IMR-90 (cell line): ENCODE data around the gene NME7. TPM values are rescaled to one million over a fixed set of nuclear protein-coding genes. Genes with fewer than 3 reads are reported as not detected.

ENCODE experiments used
- ATAC-seq: fragments of 200-7000 bp; cut with Tn5 transposase; 2 replicates; pipeline ENCODE4 v1.9.1; 2020; ENCODE audit warnings: low read depth, mild to moderate bottlenecking, moderate library complexity
- BruUV-seq: library from RNA; stranded (reverse); fragments of 400-500 nt; replicated peaks from 2 replicates; lab custom pipeline; 2021; lab: Mats Ljungman, UMichigan
- CTCF ChIA-PET: fragments of 300-600 bp; formaldehyde crosslinking; extraction: SDS; loops from one replicate; lab custom pipeline; 2021; ENCODE audit warnings: antibody characterized with exemption; lab: Yijun Ruan, JAX
- POLR2A ChIA-PET: fragments of 300-600 bp; sonication (Branson Sonifier 250); formaldehyde crosslinking; loops from one replicate; lab custom pipeline; 2022; ENCODE audit warnings: antibody characterized with exemption; ENCODE audit not compliant: unreplicated experiment; lab: Charles Lee
- DNase-seq: peaks from one replicate; pipeline ENCODE4 v3.0.0; 2013
- H2AFZ ChIP-seq: replicated peaks from 2 replicates; pipeline ENCODE3; 2013; ENCODE audit warnings: low read length, mild to moderate bottlenecking; ENCODE audit not compliant: poor library complexity
- H2AK5ac ChIP-seq: 2 replicates; pipeline ENCODE4 v1.6.1; 2013; ENCODE audit warnings: low read depth, low read length, inconsistent platforms
- H2AK9ac ChIP-seq: replicated peaks from 2 replicates; pipeline ENCODE3; 2013; ENCODE audit warnings: mild to moderate bottlenecking, low read depth, low read length, moderate library complexity; ENCODE audit not compliant: poor library complexity
- H2BK120ac ChIP-seq: 2 replicates; pipeline ENCODE4 v1.6.1; 2013; ENCODE audit warnings: low read depth, low read length, inconsistent platforms
- H2BK15ac ChIP-seq: 3 replicates; pipeline ENCODE4 v1.6.1; 2013; ENCODE audit warnings: low read depth, low read length, inconsistent platforms
- H2BK20ac ChIP-seq: 2 replicates; pipeline ENCODE4 v1.6.1; 2013; ENCODE audit warnings: low read depth, mild to moderate bottlenecking, inconsistent platforms, low read length, moderate library complexity
- H2BK5ac ChIP-seq: 2 replicates; pipeline ENCODE4 v1.6.1; 2013; ENCODE audit warnings: mild to moderate bottlenecking, low read depth, low read length, inconsistent platforms; ENCODE audit not compliant: poor library complexity, severe bottlenecking
- H3K14ac ChIP-seq: replicated peaks from 2 replicates; pipeline ENCODE4 v1.6.1; 2013; ENCODE audit warnings: low read depth, low read length, inconsistent platforms
- H3K18ac ChIP-seq: 2 replicates; pipeline ENCODE4 v1.6.1; 2013; ENCODE audit warnings: low read depth, low read length, control low read depth
- H3K23ac ChIP-seq: 2 replicates; pipeline ENCODE4 v1.6.1; 2013; ENCODE audit warnings: low read depth, low read length, inconsistent platforms
- H3K27ac ChIP-seq: 2 replicates; pipeline ENCODE4 v1.5.1; 2013; ENCODE audit warnings: mild to moderate bottlenecking, control low read depth, low read length; ENCODE audit not compliant: insufficient read depth
- H3K27me3 ChIP-seq: 2 replicates; pipeline ENCODE4 v1.6.1; 2013; ENCODE audit warnings: low read length; ENCODE audit not compliant: control insufficient read depth, insufficient read depth
- H3K36me3 ChIP-seq: 2 replicates; pipeline ENCODE4 v1.6.1; 2013; ENCODE audit warnings: low read length, mixed read lengths; ENCODE audit not compliant: control insufficient read depth, insufficient read depth
- H3K4ac ChIP-seq: 2 replicates; pipeline ENCODE4 v1.6.1; 2013; ENCODE audit warnings: low read depth, low read length, inconsistent platforms
- H3K4me1 ChIP-seq: 2 replicates; pipeline ENCODE4 v1.6.1; 2013; ENCODE audit warnings: low read length, mixed read lengths; ENCODE audit not compliant: control insufficient read depth, insufficient read depth
- H3K4me2 ChIP-seq: 2 replicates; pipeline ENCODE4 v1.6.1; 2013; ENCODE audit warnings: low read depth, mild to moderate bottlenecking, control low read depth, low read length, moderate library complexity
- H3K4me3 ChIP-seq: 2 replicates; pipeline ENCODE4 v1.5.1; 2013; ENCODE audit warnings: low read depth, mild to moderate bottlenecking, control low read depth, low read length, moderate library complexity; ENCODE audit not compliant: insufficient read depth
- H3K56ac ChIP-seq: 2 replicates; pipeline ENCODE4 v1.6.1; 2013; ENCODE audit warnings: low read length, inconsistent platforms; ENCODE audit not compliant: insufficient read depth; ENCODE audit errors: extremely low read depth
- H3K79me1 ChIP-seq, 2 experiments: 2 replicates each; pipeline ENCODE4 v1.6.1; 2013; ENCODE audit warnings: low read length in 2 of 2, inconsistent platforms in 1 of 2, low read depth in 1 of 2
- H3K9ac ChIP-seq: 2 replicates; pipeline ENCODE4 v1.6.1; 2013; ENCODE audit warnings: low read depth, low read length, control low read depth
- H3K9me1 ChIP-seq: 2 replicates; pipeline ENCODE4 v1.6.1; 2013; ENCODE audit warnings: low read length, inconsistent platforms; ENCODE audit not compliant: insufficient read depth
- H3K9me3 ChIP-seq: 2 replicates; pipeline ENCODE4 v1.6.1; 2013; ENCODE audit warnings: low read length; ENCODE audit not compliant: control insufficient read depth, insufficient read depth
- H4K20me1 ChIP-seq: 2 replicates; pipeline ENCODE4 v1.6.1; 2013; ENCODE audit warnings: low read length, inconsistent platforms; ENCODE audit not compliant: insufficient read depth
- H4K5ac ChIP-seq: 2 replicates; pipeline ENCODE4 v1.6.1; 2013; ENCODE audit warnings: mild to moderate bottlenecking, low read depth, low read length, control low read depth
- H4K8ac ChIP-seq, 2 experiments: 2 replicates each; pipeline ENCODE4 v1.6.1; 2013; ENCODE audit warnings: low read depth in 2 of 2, low read length in 2 of 2, control low read depth in 1 of 2, inconsistent platforms in 1 of 2
- H4K91ac ChIP-seq: 2 replicates; pipeline ENCODE4 v1.6.1; 2013; ENCODE audit warnings: low read depth, low read length, inconsistent platforms; ENCODE audit not compliant: insufficient read depth
- BHLHE40 ChIP-seq: fragments of 150-350 bp; IDR thresholded peaks from 2 replicates; pipeline ENCODE4 v1.6.1; 2016; ENCODE audit warnings: mild to moderate bottlenecking, low read depth, low read length
- CTCF ChIP-seq: conservative IDR thresholded peaks from 2 replicates; pipeline ENCODE4 v1.5.1; 2012; ENCODE audit warnings: mild to moderate bottlenecking, low read depth, low read length, improper control_type of control experiment
- FOS ChIP-seq: fragments of 150-350 bp; IDR thresholded peaks from 2 replicates; pipeline ENCODE4 v1.6.1; 2016; ENCODE audit warnings: low read depth, low read length
- MAZ ChIP-seq: IDR thresholded peaks from 2 replicates; pipeline ENCODE4 v1.6.1; 2012; ENCODE audit warnings: low read depth, mild to moderate bottlenecking, low read length, improper control_type of control experiment, moderate library complexity, borderline replicate concordance
- MXI1 ChIP-seq: IDR thresholded peaks from 2 replicates; pipeline ENCODE4 v1.6.1; 2012; ENCODE audit warnings: low read depth, mild to moderate bottlenecking, low read length, moderate library complexity, borderline replicate concordance
- NFE2L2 ChIP-seq: fragments of 150-350 bp; IDR thresholded peaks from 2 replicates; pipeline ENCODE4 v1.6.1; 2016; ENCODE audit warnings: low read depth, mild to moderate bottlenecking, low read length
- POLR2A ChIP-seq: IDR thresholded peaks from 2 replicates; pipeline ENCODE4 v1.6.1; 2012; ENCODE audit warnings: mild to moderate bottlenecking, low read depth, low read length
- RCOR1 ChIP-seq: IDR thresholded peaks from 2 replicates; pipeline ENCODE4 v1.6.1; 2012; ENCODE audit warnings: mild to moderate bottlenecking, low read length, improper control_type of control experiment; ENCODE audit not compliant: insufficient replicate concordance
- RFX5 ChIP-seq: IDR thresholded peaks from 2 replicates; pipeline ENCODE4 v1.8.0; 2012; ENCODE audit warnings: low read depth, mild to moderate bottlenecking, low read length, moderate library complexity
- WGBS, 2 experiments: methylation state at CpG; one replicate each; pipeline versions ENCODE4 v1.1.5 to v1.1.7; 2013; ENCODE audit warnings: missing lambda C conversion rate in 2 of 2; ENCODE audit not compliant: insufficient read length in 1 of 2; ENCODE audit errors: extremely low coverage in 2 of 2; 5-methylcytosine and 5-hydroxymethylcytosine counted together
- dilution Hi-C: fragments of 300-500 bp; cut with HindIII; formaldehyde crosslinking; loops from one replicate; pipeline ENCODE4 v1.14.3; 2018; ENCODE audit warnings: low sequenced_read_pairs; ENCODE audit not compliant: unreplicated experiment
- in situ Hi-C: fragments of 300-500 bp; cut with MboI; formaldehyde crosslinking; loops from 3 replicates; pipeline ENCODE4 v1.14.3; 2019; ENCODE audit warnings: low sequenced_read_pairs, inconsistent platforms, mixed read lengths
- intact Hi-C: fragments of 100-400 bp; cut with micrococcal nuclease; formaldehyde crosslinking; loops from 2 replicates; pipeline ENCODE4 v1.10.0; 2022
- polyA plus RNA-seq, 3 experiments: library from polyadenylated mRNA; depleted of rRNA; stranded (reverse); fragments of >200 nt; gene quantifications; 2 replicates each; pipeline ENCODE4 v1.2.3, GENCODE V29; 2012; ENCODE audit warnings: low replicate concordance in 1 of 3
- total RNA-seq: library from RNA; depleted of rRNA; stranded (reverse); fragments of >200 nt; gene quantifications from 2 replicates; pipeline ENCODE4 v1.2.3, GENCODE V29; 2012

Gene NME7
- total and polyA plus RNA-seq, 2 of the 4 experiments (the other 2 are of a cell fraction), result 18.3 to 22.4 TPM

GRCh38 chr1:169261884-169262283 lies 105.7 kb downstream of the NME7 start:
- Histone ChIP-seq H4K8ac (no peak overlapping the region), H2BK120ac (no peak overlapping the region), H3K23ac (no peak overlapping the region), H3K4ac (no peak overlapping the region), H4K20me1 (no peaks in the 10 kb centered on the region), H3K9ac (no peak overlapping the region), H3K9me1 (no peaks in the 10 kb centered on the region), H3K27me3 (no peaks in the 10 kb centered on the region), H4K5ac (no peak overlapping the region), H3K18ac (no peak overlapping the region), H3K14ac (no peak overlapping the region), H2AK9ac (no peak overlapping the region), H3K56ac (no peak overlapping the region), H2AK5ac (no peak overlapping the region), H3K4me1 (no peaks in the 10 kb centered on the region), H3K79me1 (no peaks in the 10 kb centered on the region), H4K91ac (no peak overlapping the region), H2BK20ac (no peak overlapping the region), H2BK15ac (no peak overlapping the region), H2BK5ac (no peak overlapping the region), H2AFZ (no peak overlapping the region), H3K4me3 (no peak overlapping the region), H3K4me2 (no peak overlapping the region), H3K36me3 (no peaks in the 10 kb centered on the region), H3K9me3 (no peaks in the 10 kb centered on the region), H3K27ac (no peak overlapping the region)
- DNase-seq (no peak), ATAC-seq (no peak)
- ChIA-PET POLR2A (no interaction called here), CTCF (no interaction called here)
- intact Hi-C loops, result no loop called here
- WGBS, 2 experiments, result no CpG with 5 or more reads among the region's 2 CpGs
- no TSS peak for BruUV-seq
- TF ChIP-seq MXI1 (no peak), MAZ (no peak), CTCF (no peak), FOS (no peak), NFE2L2 (no peak), POLR2A (no peak), RFX5 (no peak), RCOR1 (no peak), BHLHE40 (no peak)
- dilution Hi-C loops, result no loop called here
- in situ Hi-C loops, result no loop called here
